Coronary artery (tissue), 2 donors: Measurements from ENCODE around the gene PPIF.

ENCODE experiments used
- DNase-seq: peaks from one replicate; pipeline ENCODE4 v3.0.0-alpha.2; 2017; ENCODE audit warnings: low spot score
- H3K27ac ChIP-seq, 2 donors: fragments of 200-600 bp; sonication (generic); one replicate each; pipeline ENCODE4 v1.5.1; 2016 to 2019
- H3K4me3 ChIP-seq: fragments of 200-600 bp; sonication (generic); 2 replicates; pipeline ENCODE4 v1.5.1; 2016; ENCODE audit warnings: mild to moderate bottlenecking, moderate library complexity
- CTCF ChIP-seq: fragments of 200-600 bp; sonication (generic); IDR thresholded peaks from one replicate; pipeline ENCODE4 v1.5.1; 2019; ENCODE audit warnings: antibody characterized with exemption

Gene PPIF

GRCh38 chr10:79313911-79314439, 33.3 kb upstream of the PPIF start:
- no peak for DNase-seq
- no peak for TF ChIP-seq CTCF
- Histone ChIP-seq H3K27ac (no peak overlapping the region), H3K4me3 (no peak overlapping the region)

GRCh38 chr10:79314761-79315601, 32.3 kb upstream of the PPIF start:
- no peak for TF ChIP-seq CTCF
- DNase-seq, result no peak
- H3K27ac ChIP-seq, result no peak overlapping the region

DNA sequence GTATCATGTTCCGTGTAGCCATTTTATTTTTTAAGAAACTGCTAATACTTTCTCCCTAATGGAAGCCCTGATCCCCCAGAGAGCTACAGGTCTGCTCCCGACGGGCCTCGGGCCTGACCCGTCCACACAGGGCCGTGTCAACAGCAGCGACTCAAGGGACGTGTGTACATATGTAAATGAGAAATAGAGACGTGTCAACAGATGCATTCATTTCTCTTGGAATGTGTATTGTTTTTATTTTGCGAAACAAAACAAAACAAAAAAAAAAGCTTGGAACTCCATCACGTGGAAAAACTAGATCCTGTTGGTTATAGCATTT, 31.7 kb upstream of the PPIF start:
- no peak for DNase-seq
- Histone ChIP-seq H3K27ac (no peak overlapping the region), H3K4me3 (no peak overlapping the region)
- TF ChIP-seq CTCF, result no peak

More at GRCh38 chr10:79314761-79315601, 32.3 kb upstream of the PPIF start:
- no peak overlapping the region for H3K4me3 ChIP-seq

GRCh38 chr10:79316671-79317431, 30.4 kb upstream of the PPIF start:
- H3K4me3 ChIP-seq, result no peak overlapping the region
- no peak for DNase-seq
- no peak for TF ChIP-seq CTCF
- no peak overlapping the region for H3K27ac ChIP-seq

DNA sequence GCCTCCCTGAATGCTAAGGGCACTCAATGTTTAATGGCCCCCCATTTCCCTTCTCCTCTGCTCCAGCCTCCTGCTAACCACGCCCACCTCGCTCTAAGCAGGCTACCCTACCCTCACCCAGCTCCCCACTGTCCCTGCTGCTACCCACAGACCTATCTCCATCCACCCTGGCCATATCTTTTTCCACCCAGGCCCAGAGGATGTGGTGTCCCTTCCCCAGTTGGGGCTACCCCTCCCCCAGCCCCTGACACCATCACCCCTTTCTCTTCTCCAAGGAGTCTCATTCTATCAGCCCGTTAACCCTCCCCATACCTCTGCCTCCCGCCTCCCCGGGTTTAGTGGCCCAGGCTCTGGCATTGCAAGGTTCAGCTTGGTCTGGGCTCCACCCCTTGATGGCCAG, 28.9 kb upstream of the PPIF start:
- Histone ChIP-seq H3K4me3 (no peak overlapping the region), H3K27ac (peak overlapping the region in 1 of 2 donors; percentile 67)
- DNase-seq, result no peak
- TF ChIP-seq CTCF, result no peak

DNA sequence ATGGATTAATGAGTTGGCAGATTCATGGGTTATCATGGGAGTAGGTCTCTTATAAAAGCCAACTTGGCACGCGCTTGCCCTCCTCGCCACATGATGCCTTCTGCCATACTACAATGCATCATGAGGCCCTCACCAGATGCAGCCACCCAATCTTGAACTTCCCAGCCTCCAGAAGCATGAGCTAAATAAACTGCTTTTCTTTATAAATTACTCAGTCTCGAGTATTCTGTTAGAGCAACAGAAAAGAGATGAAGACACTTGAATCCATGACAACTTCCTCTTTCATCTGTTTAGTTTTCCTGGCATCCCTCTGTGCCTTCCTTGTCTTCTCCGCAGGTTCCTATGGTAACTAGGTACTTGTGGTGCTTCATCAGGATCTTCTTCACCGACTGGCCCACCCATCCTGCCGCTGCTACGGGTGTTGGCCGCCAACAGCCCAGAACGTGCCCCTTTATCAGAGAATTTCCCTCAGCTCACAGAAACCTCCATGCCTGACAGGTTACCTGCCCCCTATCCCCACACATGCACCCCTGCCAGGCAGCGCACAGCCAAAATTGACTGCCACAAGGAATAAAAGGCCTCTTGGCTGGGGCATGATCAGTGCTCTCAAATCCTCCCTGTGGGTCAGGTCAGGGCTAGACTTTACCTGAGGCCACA, 28.0 kb upstream of the PPIF start:
- no peak overlapping the region for H3K27ac ChIP-seq
- no peak for TF ChIP-seq CTCF

More for the DNA sequence above, 28.0 kb upstream of the PPIF start:
- DNase-seq, result no peak
- H3K4me3 ChIP-seq, result no peak overlapping the region
